Measurements from ENCODE around the gene CASQ2. TPM values are rescaled to one million over a fixed set of nuclear protein-coding genes. Genes with fewer than 3 reads are reported as not detected.

Gene CASQ2
- total RNA-seq: not detected

GRCh38 chr1:115768549-115768948 is at the start of gene CASQ2:
TSS of gene CASQ2 (minus strand) at chr1:115768714. CDS start at chr1:115768541, 173 bp downstream.
- H3K36me3 Mint-ChIP-seq (ENCODE audit: low read depth): no peaks in the 10 kb centered on the region
- peaks cover 9% of the 10 kb centered on the region for H3K27me3 Mint-ChIP-seq (ENCODE audit: low read depth)
- no peaks in the 10 kb centered on the region for H3K4me1 Mint-ChIP-seq (ENCODE audit: low read depth)
- H3K4me3 Mint-ChIP-seq: no peak within 1 kb of the TSS
- CTCF ChIA-PET: no interaction called here
- DNase-seq: no peak
- no peaks in the 10 kb centered on the region for H3K9me3 Mint-ChIP-seq
- H3K27ac Mint-ChIP-seq: no peak within 1 kb of the TSS
- intact Hi-C loops (cut with micrococcal nuclease): no loop called here

- Mint-ChIP-seq H3K4me3 (no peak overlapping the region), H3K27me3 (ENCODE audit: low read depth) (peaks cover 17% of the 10 kb centered on the region), H3K4me1 (ENCODE audit: low read depth) (no peaks in the 10 kb centered on the region), H3K9me3 (no peaks in the 10 kb centered on the region), H3K27ac (no peak overlapping the region), H3K36me3 (ENCODE audit: low read depth) (no peaks in the 10 kb centered on the region)
- CTCF ChIA-PET: interaction anchor here (0.6 to 1.1 kb wide), 3 partner anchors 30 to 1545 kb away, joined by 3 to 4 read pairs (median 4); no protein-coding TSS in a partner anchor
- intact Hi-C loops (cut with micrococcal nuclease): no loop called here
- no peak for DNase-seq
These were observed 47.2 kb upstream of the CASQ2 start for GRCh38 chr1:115815694-115816093.

DNA sequence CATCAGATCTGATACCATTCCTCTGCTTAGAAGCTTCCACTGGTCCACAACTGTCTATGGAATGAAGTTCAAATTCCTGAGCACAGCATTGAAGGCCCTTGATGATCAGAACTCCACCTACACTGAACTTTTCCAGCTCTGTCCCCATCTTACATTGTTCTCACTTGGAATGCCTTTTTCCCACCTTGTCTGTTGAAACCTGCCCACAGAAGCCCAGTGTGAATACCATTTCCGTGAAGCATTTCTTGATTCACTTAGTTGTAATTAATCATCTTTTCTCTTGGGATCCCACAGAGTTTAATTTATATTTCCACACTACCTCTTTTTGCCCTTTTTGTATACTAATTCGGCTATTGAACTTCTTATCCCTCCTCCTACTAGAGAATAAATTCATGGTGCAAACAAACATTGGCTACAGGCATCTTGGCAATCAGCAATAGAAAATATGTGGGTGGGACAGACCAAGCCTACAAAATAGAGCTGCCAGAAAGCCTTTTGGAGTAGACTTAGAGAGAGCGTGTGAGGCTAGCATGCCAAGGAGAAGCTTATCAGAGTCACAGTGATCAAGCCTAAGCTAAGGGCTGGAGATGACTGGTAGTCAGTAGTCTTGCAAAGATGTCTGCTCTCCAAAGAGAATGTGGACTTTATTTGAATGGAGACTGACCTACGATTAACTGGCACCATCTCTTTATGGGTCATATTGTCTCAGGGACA is 46.3 kb upstream of the CASQ2 start:
- H3K9me3 Mint-ChIP-seq: no peaks in the 10 kb centered on the region
- DNase-seq: no peak
- no peaks in the 10 kb centered on the region for H3K36me3 Mint-ChIP-seq (ENCODE audit: low read depth)
- no peak overlapping the region for H3K27ac Mint-ChIP-seq
- H3K27me3 Mint-ChIP-seq (ENCODE audit: low read depth): peaks cover 17% of the 10 kb centered on the region
- CTCF ChIA-PET: interaction anchor here (1.1 kb wide), 1 partner anchor 31 kb away, joined by 3 read pairs; no protein-coding TSS in a partner anchor
- H3K4me3 Mint-ChIP-seq: no peak overlapping the region
- H3K4me1 Mint-ChIP-seq (ENCODE audit: low read depth): no peaks in the 10 kb centered on the region
- intact Hi-C loops (cut with micrococcal nuclease): no loop called here

- Mint-ChIP-seq H3K4me3 (no peak overlapping the region), H3K4me1 (ENCODE audit: low read depth) (no peaks in the 10 kb centered on the region), H3K36me3 (ENCODE audit: low read depth) (no peaks in the 10 kb centered on the region), H3K27me3 (ENCODE audit: low read depth) (peaks cover 21% of the 10 kb centered on the region), H3K27ac (no peak overlapping the region), H3K9me3 (no peaks in the 10 kb centered on the region)
- CTCF ChIA-PET: no interaction called here
- no peak for DNase-seq
- intact Hi-C loops (cut with micrococcal nuclease): no loop called here
These were observed 45.2 kb upstream of the CASQ2 start for GRCh38 chr1:115813727-115814126.

DNA sequence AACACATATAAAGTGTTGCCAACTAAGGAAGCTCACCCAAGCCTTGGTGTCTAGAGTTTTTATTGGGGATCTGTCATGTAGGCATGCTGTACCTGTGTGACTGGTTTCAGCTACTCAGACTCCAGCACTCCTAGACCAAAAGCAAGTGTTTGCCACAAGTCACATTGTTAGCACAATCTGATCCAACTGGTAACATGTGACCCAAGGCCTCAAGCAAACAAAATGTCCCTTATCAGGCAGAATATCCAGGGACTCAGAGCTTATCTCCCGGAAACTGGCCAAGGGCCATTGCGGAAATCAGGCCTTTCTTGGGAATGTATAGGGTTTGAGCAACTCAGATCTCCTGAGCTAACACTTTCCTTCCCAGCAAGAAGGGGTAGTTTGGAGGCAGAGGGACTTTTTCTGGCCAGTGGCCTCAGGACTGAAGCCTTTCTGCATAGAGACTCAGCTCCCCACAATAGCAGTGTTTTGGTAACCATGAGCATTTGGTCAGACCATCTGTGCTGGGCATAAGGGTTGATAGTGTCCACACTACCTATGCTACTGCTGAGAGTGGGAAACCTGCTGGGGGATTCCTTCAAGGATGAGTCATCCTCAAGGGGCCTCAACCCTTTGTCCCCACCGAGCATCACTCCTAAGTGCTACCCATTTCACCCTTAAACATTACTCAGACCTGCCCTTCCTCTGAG is 42.8 kb upstream of the CASQ2 start:
- H3K9me3 Mint-ChIP-seq: no peaks in the 10 kb centered on the region
- no peak overlapping the region for H3K27ac Mint-ChIP-seq
- no peaks in the 10 kb centered on the region for H3K36me3 Mint-ChIP-seq (ENCODE audit: low read depth)
- no peaks in the 10 kb centered on the region for H3K4me1 Mint-ChIP-seq (ENCODE audit: low read depth)
- DNase-seq: no peak
- CTCF ChIA-PET: interaction anchor here (0.6 to 1.9 kb wide), 6 partner anchors 170 to 301 kb away, joined by 3 to 12 read pairs (median 4); no protein-coding TSS in a partner anchor
- peaks cover 30% of the 10 kb centered on the region for H3K27me3 Mint-ChIP-seq (ENCODE audit: low read depth)
- no peak overlapping the region for H3K4me3 Mint-ChIP-seq
- intact Hi-C loops (cut with micrococcal nuclease): no loop called here

DNA sequence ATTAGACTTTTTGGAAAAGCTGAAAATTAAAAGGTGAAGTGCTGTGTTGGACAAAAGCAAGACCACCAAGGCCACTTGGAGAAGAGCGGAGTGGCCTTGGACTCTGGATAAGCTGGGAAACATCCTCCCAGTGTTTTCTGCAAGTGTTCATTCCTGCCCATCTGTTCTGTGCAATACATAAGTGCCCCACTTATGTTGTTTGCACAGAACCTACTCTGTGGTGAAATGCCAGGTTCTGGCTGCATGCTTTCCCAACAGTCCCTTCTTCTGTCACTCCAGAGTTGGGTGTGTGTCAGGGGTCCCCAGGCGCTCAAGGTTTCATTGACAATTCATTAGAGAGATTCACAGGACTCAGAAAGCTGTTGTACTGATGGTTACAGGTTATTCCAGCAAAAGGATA is 42.1 kb upstream of the CASQ2 start:
- Mint-ChIP-seq H3K4me3 (no peak overlapping the region), H3K27me3 (ENCODE audit: low read depth) (peaks cover 30% of the 10 kb centered on the region), H3K4me1 (ENCODE audit: low read depth) (no peaks in the 10 kb centered on the region), H3K36me3 (ENCODE audit: low read depth) (no peaks in the 10 kb centered on the region), H3K27ac (no peak overlapping the region), H3K9me3 (no peaks in the 10 kb centered on the region)
- DNase-seq: no peak
- CTCF ChIA-PET: interaction anchor here (0.6 to 1.9 kb wide), 6 partner anchors 14 to 301 kb away, joined by 3 to 12 read pairs (median 4); no protein-coding TSS in a partner anchor
- intact Hi-C loops (cut with micrococcal nuclease): no loop called here

- H3K4me1 Mint-ChIP-seq (ENCODE audit: low read depth): no peaks in the 10 kb centered on the region
- H3K9me3 Mint-ChIP-seq: no peaks in the 10 kb centered on the region
- H3K36me3 Mint-ChIP-seq (ENCODE audit: low read depth): no peaks in the 10 kb centered on the region
- intact Hi-C loops (cut with micrococcal nuclease): loop anchor here (5.0 kb wide), 2 partner anchors 322 to 687 kb away; no protein-coding TSS in a partner anchor
- H3K4me3 Mint-ChIP-seq: no peak overlapping the region
- H3K27ac Mint-ChIP-seq: no peak overlapping the region
- CTCF ChIA-PET: interaction anchor here (1.4 to 1.9 kb wide), 3 partner anchors 171 to 210 kb away, joined by 4 to 12 read pairs (median 7); no protein-coding TSS in a partner anchor
- no peak for DNase-seq
- peaks cover 30% of the 10 kb centered on the region for H3K27me3 Mint-ChIP-seq (ENCODE audit: low read depth)
These were observed 41.3 kb upstream of the CASQ2 start for GRCh38 chr1:115809847-115810246.

DNA sequence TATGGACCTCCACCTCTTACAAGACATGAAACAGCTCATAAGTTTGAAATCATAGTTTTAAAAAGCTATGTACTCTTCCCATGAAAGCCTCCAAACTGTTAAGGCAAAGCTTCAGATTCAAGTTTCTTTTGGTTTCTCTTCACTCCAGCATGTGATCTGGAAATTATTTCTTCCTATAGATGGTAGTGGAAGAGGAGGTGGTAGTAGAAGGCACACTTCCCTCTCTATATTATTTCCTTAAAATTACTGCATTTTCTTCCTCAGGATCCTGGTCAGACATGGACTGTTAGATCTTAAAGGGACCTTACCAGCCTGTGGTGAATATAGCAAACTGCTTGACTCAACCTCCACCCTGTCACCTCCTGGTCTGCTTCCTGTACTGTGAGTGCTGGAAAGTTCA is 40.6 kb upstream of the CASQ2 start:
- Mint-ChIP-seq H3K4me1 (ENCODE audit: low read depth) (no peaks in the 10 kb centered on the region), H3K4me3 (no peak overlapping the region), H3K9me3 (no peaks in the 10 kb centered on the region), H3K36me3 (ENCODE audit: low read depth) (no peaks in the 10 kb centered on the region), H3K27ac (no peak overlapping the region), H3K27me3 (ENCODE audit: low read depth) (peaks cover 26% of the 10 kb centered on the region)
- no peak for DNase-seq
- CTCF ChIA-PET: interaction anchor here (0.8 to 1.6 kb wide), 6 partner anchors 9 to 212 kb away, joined by 3 to 7 read pairs (median 5); no protein-coding TSS in a partner anchor
- intact Hi-C loops (cut with micrococcal nuclease): loop anchor here (5.0 kb wide), 2 partner anchors 323 to 688 kb away; no protein-coding TSS in a partner anchor

DNA sequence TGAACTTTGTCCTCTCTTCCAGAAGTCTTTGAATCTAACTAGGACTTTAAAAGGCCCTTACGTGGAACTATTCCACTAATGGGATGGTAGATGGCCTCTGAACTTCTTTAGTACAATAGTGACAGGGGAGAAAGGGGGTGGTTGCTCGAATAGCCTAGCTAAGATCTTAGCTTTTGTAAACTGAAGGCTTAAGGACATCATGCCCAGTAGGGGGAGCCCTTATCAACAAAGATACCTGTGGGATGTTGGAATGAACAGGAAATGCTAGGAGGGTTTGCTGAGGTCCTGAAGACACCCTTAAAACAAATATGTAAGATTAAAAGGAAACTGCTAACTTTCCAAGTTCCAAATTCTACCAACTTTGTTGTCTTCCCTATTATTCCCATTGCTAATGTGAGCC is 39.2 kb upstream of the CASQ2 start:
- CTCF ChIA-PET: interaction anchor here (0.6 to 2.2 kb wide), 10 partner anchors 15 to 668 kb away, joined by 3 to 13 read pairs (median 3); no protein-coding TSS in a partner anchor
- no peaks in the 10 kb centered on the region for H3K36me3 Mint-ChIP-seq (ENCODE audit: low read depth)
- peaks cover 20% of the 10 kb centered on the region for H3K27me3 Mint-ChIP-seq (ENCODE audit: low read depth)
- DNase-seq: peak; percentile 67
- no peak overlapping the region for H3K4me3 Mint-ChIP-seq
- no peak overlapping the region for H3K27ac Mint-ChIP-seq
- no peaks in the 10 kb centered on the region for H3K9me3 Mint-ChIP-seq
- no peaks in the 10 kb centered on the region for H3K4me1 Mint-ChIP-seq (ENCODE audit: low read depth)
- intact Hi-C loops (cut with micrococcal nuclease): loop anchor here (1.0 to 5.0 kb wide), 4 partner anchors 174 to 690 kb away; no protein-coding TSS in a partner anchor

GRCh38 chr1:115805597-115805996 is 37.1 kb upstream of the CASQ2 start:
- Mint-ChIP-seq H3K27ac (no peak overlapping the region), H3K4me3 (no peak overlapping the region), H3K27me3 (ENCODE audit: low read depth) (peaks cover 16% of the 10 kb centered on the region), H3K36me3 (ENCODE audit: low read depth) (no peaks in the 10 kb centered on the region), H3K9me3 (no peaks in the 10 kb centered on the region), H3K4me1 (ENCODE audit: low read depth) (no peaks in the 10 kb centered on the region)
- intact Hi-C loops (cut with micrococcal nuclease): loop anchor here (5.0 kb wide), 2 partner anchors 327 to 692 kb away; no protein-coding TSS in a partner anchor
- CTCF ChIA-PET: interaction anchor here (2.8 kb wide), 1 partner anchor 176 kb away, joined by 8 read pairs; no protein-coding TSS in a partner anchor
- DNase-seq: no peak

GRCh38 chr1:115802416-115802815 is 33.9 kb upstream of the CASQ2 start:
- Mint-ChIP-seq H3K27ac (no peak overlapping the region), H3K4me1 (ENCODE audit: low read depth) (no peaks in the 10 kb centered on the region), H3K4me3 (no peak overlapping the region), H3K9me3 (no peaks in the 10 kb centered on the region), H3K36me3 (ENCODE audit: low read depth) (no peaks in the 10 kb centered on the region), H3K27me3 (ENCODE audit: low read depth) (peaks cover 16% of the 10 kb centered on the region)
- CTCF ChIA-PET: interaction anchor here (0.7 kb wide), 1 partner anchor 425 kb away, joined by 3 read pairs; no protein-coding TSS in a partner anchor
- intact Hi-C loops (cut with micrococcal nuclease): no loop called here
- DNase-seq: no peak

DNA sequence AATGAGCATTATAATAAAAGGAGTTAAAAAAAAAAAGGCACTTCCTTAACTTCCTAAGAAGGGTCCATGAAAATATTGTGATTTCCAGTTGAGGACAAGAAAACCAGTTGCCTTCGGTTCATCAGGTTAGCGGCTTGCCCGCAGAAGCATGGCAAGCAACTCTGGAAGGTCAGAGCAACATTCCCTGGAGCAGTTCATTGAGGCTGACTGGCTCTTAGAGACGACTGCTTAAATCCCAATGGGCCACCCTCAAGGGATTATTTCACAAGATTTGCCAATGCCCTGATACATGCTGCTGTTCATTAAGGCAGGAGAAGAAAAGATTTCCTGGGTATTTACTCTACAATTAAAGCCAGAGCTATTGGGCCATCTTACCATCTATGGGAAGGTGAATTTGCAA is 29.0 kb upstream of the CASQ2 start:
- H3K27ac Mint-ChIP-seq: no peak overlapping the region
- H3K27me3 Mint-ChIP-seq (ENCODE audit: low read depth): peaks cover 21% of the 10 kb centered on the region
- intact Hi-C loops (cut with micrococcal nuclease): no loop called here
- no peaks in the 10 kb centered on the region for H3K9me3 Mint-ChIP-seq
- no peaks in the 10 kb centered on the region for H3K4me1 Mint-ChIP-seq (ENCODE audit: low read depth)
- CTCF ChIA-PET: interaction anchor here (0.9 kb wide), 1 partner anchor 90 kb away, joined by 3 read pairs; no protein-coding TSS in a partner anchor
- no peak overlapping the region for H3K4me3 Mint-ChIP-seq
- no peak for DNase-seq
- no peaks in the 10 kb centered on the region for H3K36me3 Mint-ChIP-seq (ENCODE audit: low read depth)

All from activated naive CD4-positive, alpha-beta T cell treated with anti-CD3 and anti-CD28 coated beads for 36 hours (primary cell).